GM12892 (cell line): ENCODE data around the gene SLC30A1.
A peak's percentile ranks its signal among the peaks of the same experiment; 100 is the strongest.

ENCODE experiments used
- DNase-seq: peaks from one replicate; pipeline ENCODE4 v3.0.0; 2011; ENCODE audit not compliant: insufficient read length
- FAIRE-seq: peaks from 2 replicates; lab custom pipeline; 2011; peaks lifted over from hg19 to GRCh38; lab: Jason Lieb, UNC
- POLR2A ChIP-seq: IDR thresholded peaks from 2 replicates; pipeline ENCODE4 v1.6.1; 2011; ENCODE audit warnings: low read depth, low read length, control low read depth
- POLR2AphosphoS5 ChIP-seq: IDR thresholded peaks from 2 replicates; pipeline ENCODE4 v1.6.1; 2011; ENCODE audit warnings: low read depth, low read length, control low read depth
- TAF1 ChIP-seq: IDR thresholded peaks from 2 replicates; pipeline ENCODE4 v1.6.1; 2011; ENCODE audit warnings: low read depth, mild to moderate bottlenecking, control low read depth, low read length, borderline replicate concordance

The SLC30A1 gene

DNA sequence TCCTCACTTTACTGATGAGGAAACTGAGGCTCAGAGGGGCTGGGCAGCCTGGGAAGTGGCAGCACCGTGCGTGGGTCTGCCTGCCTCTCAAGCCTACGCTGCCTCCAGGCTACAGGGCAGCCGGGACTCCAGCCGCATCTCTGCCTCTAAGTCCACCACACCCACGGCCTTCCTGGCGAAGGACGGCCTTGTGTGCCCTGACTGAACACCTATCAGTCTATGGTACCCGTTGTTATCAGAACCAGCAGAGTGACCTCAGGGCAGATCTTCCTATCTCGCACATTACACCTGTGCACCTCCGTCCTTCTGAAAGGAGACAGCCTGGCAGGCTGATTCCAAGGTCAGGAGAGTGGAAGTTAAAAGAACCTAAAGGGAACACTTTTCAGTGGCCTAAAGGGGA, 35.7 kb upstream of the SLC30A1 start:
- no peak for DNase-seq
- TF ChIP-seq POLR2AphosphoS5 (no peak), TAF1 (no peak), POLR2A (no peak)
- FAIRE-seq: no peak

- DNase-seq: no peak
- no peak for TF ChIP-seq POLR2A
- no peak for TF ChIP-seq POLR2AphosphoS5
- TF ChIP-seq TAF1: no peak
- FAIRE-seq: no peak
Observed at GRCh38 chr1:211613951-211614350, 35.0 kb upstream of the SLC30A1 start.

DNA sequence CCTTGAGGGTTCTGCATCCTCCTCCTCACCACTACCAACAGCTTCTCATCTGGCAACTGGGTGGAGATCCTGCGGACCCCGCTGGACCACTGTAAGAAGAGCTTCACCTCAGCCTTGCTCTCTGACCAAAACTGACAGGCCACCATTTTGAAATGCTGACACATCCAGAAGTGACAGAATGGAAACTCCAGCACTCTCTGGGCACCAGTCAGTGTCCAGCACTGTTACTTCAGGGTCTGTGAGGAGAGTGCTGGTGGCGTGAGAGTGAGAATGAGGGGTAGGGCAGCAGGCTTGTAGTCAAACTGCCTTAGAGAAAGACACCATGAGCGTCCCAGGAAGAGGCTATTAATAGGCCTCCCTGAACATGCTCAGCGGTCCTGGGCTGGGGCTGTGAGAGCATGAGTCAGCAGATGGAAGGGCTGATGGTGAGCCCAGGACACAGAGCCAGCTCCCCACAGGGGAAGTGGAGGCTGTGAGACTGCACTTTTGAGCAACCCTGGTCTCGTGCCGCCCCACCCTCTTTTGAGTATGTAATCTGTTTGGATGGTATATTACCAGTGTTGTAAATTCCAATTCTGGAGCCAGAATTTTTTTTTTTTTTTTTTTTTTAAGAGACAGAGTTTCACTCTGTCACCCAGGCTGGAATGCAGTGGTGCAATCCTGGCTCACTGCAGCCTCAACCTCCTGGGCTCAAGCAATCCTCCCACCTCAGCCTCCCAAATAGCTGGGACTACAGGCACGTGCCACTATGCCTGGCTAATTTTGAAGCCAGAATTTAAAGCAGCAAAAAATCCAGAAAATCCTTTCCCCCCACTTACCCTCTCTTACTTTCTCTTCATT, 34.4 kb upstream of the SLC30A1 start:
- no peak for DNase-seq
- no peak for FAIRE-seq
- no peak for TF ChIP-seq TAF1
- TF ChIP-seq POLR2AphosphoS5: no peak
- no peak for TF ChIP-seq POLR2A

- TF ChIP-seq POLR2AphosphoS5 (no peak), POLR2A (no peak), TAF1 (no peak)
- DNase-seq (no peak), FAIRE-seq (no peak)
Observed at GRCh38 chr1:211612786-211613107, 33.8 kb upstream of the SLC30A1 start.

DNA sequence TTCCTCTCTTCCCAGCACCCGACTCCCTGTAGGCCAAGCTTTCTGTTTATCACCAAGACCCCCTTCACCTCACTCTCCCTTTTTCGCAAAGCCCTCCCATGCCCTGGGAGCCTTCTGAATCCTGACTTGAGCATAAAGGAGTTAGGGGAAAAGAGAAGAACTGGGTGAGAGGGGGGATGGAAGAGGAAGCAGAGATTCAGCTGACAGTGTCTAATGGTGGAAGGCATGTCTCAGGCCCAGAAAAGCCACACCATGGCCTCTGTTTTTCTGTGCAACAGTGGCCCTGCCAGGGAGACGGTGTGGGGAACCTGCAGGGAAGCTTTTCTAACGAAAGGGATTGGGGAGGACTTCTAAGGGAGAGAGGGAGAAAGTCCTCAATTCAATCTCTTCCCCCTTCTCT, 32.9 kb upstream of the SLC30A1 start:
- FAIRE-seq (no peak), DNase-seq (no peak)
- TF ChIP-seq POLR2A: no peak
- TF ChIP-seq POLR2AphosphoS5: no peak
- no peak for TF ChIP-seq TAF1

DNA sequence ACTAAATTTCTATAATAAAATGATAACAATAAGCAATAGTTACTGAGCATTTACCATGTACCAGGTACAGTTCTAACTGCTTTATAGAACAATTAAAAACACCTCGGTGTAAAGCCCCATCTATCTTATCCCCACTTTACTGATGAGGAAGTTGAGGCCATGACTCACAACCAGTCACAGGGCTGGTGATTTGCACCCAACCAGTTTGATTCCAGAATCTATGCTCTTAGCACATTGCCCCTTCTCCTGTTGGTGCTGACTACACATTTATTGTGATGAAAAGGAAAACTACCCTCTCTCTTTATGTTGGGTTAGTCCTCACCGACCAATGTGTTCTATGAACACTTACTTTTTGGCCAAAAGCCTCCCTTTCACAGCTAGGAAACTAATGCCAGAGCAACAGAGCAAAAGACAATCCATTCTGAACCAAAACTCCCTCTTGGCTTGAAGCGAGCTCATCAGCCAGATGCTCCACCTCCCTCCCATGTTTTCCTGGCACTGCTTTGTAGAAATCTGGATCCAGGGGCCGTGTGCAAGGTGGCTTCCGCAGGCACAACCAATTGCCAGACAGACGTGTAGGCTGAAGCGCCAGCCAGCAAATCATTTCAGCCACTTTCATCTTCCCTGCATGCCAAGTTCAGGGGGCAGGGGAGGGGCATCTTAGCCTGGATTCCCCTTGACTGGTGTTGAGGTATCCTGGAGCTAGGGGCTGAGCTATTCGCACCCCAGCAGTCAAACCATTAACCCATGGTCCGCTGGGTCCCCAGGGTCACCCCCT, 32.0 kb upstream of the SLC30A1 start:
- TF ChIP-seq TAF1 (no peak), POLR2AphosphoS5 (no peak), POLR2A (no peak)

DNA sequence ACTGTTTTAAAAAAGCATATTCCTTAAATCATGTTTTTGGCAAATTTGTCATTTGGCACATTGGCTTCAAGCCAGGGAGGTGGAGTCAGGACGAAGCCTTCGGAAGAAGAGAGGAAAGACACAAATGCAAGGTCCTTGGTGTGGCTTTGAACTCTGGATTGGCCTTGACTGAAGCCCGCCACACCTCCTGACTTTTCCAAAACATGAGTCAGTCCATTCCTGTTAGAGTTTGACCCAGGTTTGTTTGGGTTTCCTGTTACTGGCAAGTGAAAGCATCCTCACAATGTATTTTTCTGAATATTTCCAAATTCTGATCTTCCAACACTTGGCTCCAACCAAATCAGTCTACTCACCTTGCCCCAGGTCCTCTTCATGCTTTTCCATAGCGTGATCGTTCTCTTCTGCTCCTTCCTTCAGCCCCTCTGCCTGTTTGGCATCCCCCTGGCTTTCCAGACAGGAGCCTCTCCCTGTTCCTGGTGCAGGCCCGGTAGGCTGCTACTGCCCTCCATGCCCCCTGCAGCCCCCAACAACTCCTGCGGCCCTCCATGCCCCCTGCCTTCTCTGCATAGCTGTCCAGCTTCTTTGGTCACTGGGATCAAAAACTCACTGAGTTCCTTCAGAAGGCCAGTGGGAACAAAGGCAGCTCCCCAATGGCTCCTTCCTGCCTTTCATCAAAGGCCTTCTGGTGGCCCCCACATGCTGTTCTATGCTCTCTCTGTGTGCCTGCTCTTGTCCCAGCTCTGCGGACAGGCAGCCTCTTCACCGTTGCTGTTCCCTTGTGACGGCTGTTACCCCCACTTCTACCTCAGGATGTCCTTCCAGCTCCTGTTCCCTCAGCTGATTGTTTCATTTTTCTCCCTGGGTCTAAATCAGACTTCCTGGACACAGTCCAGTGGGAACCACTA, 30.4 kb upstream of the SLC30A1 start:
- FAIRE-seq (no peak), DNase-seq (no peak)
- no peak for TF ChIP-seq TAF1
- TF ChIP-seq POLR2AphosphoS5: no peak
- TF ChIP-seq POLR2A: no peak

More for the DNA sequence above, 32.0 kb upstream of the SLC30A1 start:
- DNase-seq (no peak), FAIRE-seq (no peak)

- FAIRE-seq: no peak
- TF ChIP-seq POLR2AphosphoS5 (no peak), TAF1 (no peak), POLR2A (no peak)
- DNase-seq: no peak
Observed at GRCh38 chr1:211607754-211608473, 29.0 kb upstream of the SLC30A1 start.

- FAIRE-seq (no peak), DNase-seq (peak; percentile 59)
- TF ChIP-seq TAF1 (peak; percentile 54; the same call in 1 of the 2 replicates), POLR2AphosphoS5 (no peak), POLR2A (no peak; the same call in 1 of the 2 replicates)
Observed at GRCh38 chr1:211606914-211607753, 28.2 kb upstream of the SLC30A1 start.

- FAIRE-seq: peak; percentile 83
- TF ChIP-seq TAF1 (0 out of 2 replicates have a peak, but pooled peaks have one; percentile 26), POLR2A (peak; percentile 62; the same call in 1 of the 2 replicates), POLR2AphosphoS5 (peak; percentile 58; the same call in 1 of the 2 replicates)
- no peak for DNase-seq
Observed at GRCh38 chr1:211606332-211606913, 27.5 kb upstream of the SLC30A1 start.
